K562 (cell line): ENCODE measurements around the gene GUCY2D. TPM values are rescaled to one million over a fixed set of nuclear protein-coding genes. Genes with fewer than 3 reads are reported as not detected.

ENCODE experiments used
- ATAC-seq: fragments of 200-7000 bp; cut with Tn5 transposase; 3 replicates; pipeline ENCODE4 v1.9.1; 2020; ENCODE audit warnings: moderate library complexity
- BruUV-seq: library from RNA; stranded (reverse); fragments of 400-500 nt; replicated peaks from 2 replicates; lab custom pipeline; 2021; lab: Mats Ljungman, UMichigan
- CTCF ChIA-PET: fragments of 300-600 bp; formaldehyde crosslinking; extraction: SDS; loops from one replicate; lab custom pipeline; 2021; ENCODE audit warnings: low intra/inter-chr PET ratio; lab: Yijun Ruan, JAX
- POLR2A ChIA-PET: fragments of 300-600, 350-650 bp; sonication (Branson Sonifier 250); formaldehyde crosslinking; extraction: SDS; loops from one replicate; lab custom pipeline; 2021; ENCODE audit warnings: antibody characterized with exemption, inconsistent platforms; lab: Yijun Ruan, JAX
- DNase-seq, 4 experiments: peaks; one replicate each; pipeline versions ENCODE4 v3.0.0 to v3.0.0-alpha.2; 2011 to 2018; ENCODE audit warnings: low spot score in 3 of 4, mixed read lengths in 3 of 4; ENCODE audit errors: extremely low read depth in 1 of 4
- FAIRE-seq: peaks from 2 replicates; lab custom pipeline; 2011; peaks lifted over from hg19 to GRCh38; lab: Jason Lieb, UNC
- H2AFZ ChIP-seq: 2 replicates; pipeline ENCODE4 v1.6.0; 2011; ENCODE audit warnings: low read depth, low read length, control low read depth, inconsistent platforms
- H3K27ac ChIP-seq: fragments of 200-600 bp; 3 replicates; pipeline ENCODE4 v1.8.0; 2011; ENCODE audit warnings: low read depth, mild to moderate bottlenecking, control low read depth, inconsistent platforms, low read length, moderate library complexity, mixed read lengths; ENCODE audit errors: extremely low read depth
- H3K27me3 ChIP-seq, 2 experiments: fragments of 300-600 bp in 1 of 2; 2 replicates in 1 of 2; 3 replicates in 1 of 2; pipeline versions ENCODE4 v1.6.0 to v1.8.0; 2011; ENCODE audit warnings: inconsistent platforms in 2 of 2, low read length in 2 of 2, mild to moderate bottlenecking in 1 of 2, mixed read lengths in 1 of 2, moderate library complexity in 1 of 2; ENCODE audit not compliant: control insufficient read depth in 2 of 2, insufficient read depth in 2 of 2
- H3K36me3 ChIP-seq: fragments of 300-600 bp; 3 replicates; pipeline ENCODE4 v1.8.0; 2011; ENCODE audit warnings: mild to moderate bottlenecking, low read length, inconsistent platforms; ENCODE audit not compliant: control insufficient read depth, insufficient read depth
- H3K4me1 ChIP-seq, 2 experiments: fragments of 200-600 bp in 1 of 2; replicated peaks in 1 of 2; 2 replicates in 1 of 2; 3 replicates in 1 of 2; pipeline versions ENCODE4 v1.5.1 to v1.8.0; 2011; ENCODE audit warnings: inconsistent platforms in 2 of 2, low read length in 2 of 2, mild to moderate bottlenecking in 1 of 2, mixed read lengths in 1 of 2, moderate library complexity in 1 of 2; ENCODE audit not compliant: control insufficient read depth in 2 of 2, insufficient read depth in 2 of 2
- H3K4me2 ChIP-seq: 2 replicates; pipeline ENCODE4 v1.6.1; 2011; ENCODE audit warnings: low read length, control low read depth, inconsistent platforms, mixed read lengths; ENCODE audit not compliant: insufficient read depth
- H3K4me3 ChIP-seq: fragments of 200-600 bp; sonication (generic), shearing (Covaris generic); 2 replicates; pipeline ENCODE4 v1.5.1; 2016; ENCODE audit warnings: control low read depth, inconsistent platforms
- H3K79me2 ChIP-seq: fragments of 200-600 bp; 3 replicates; pipeline ENCODE4 v1.8.0; 2011; ENCODE audit warnings: low read length, inconsistent platforms; ENCODE audit not compliant: control insufficient read depth, insufficient read depth
- H3K9ac ChIP-seq, 2 experiments: 2 replicates each; pipeline versions ENCODE4 v1.6.0 to v1.6.1; 2011; ENCODE audit warnings: low read depth in 2 of 2, low read length in 2 of 2, control low read depth in 1 of 2, inconsistent platforms in 1 of 2, mild to moderate bottlenecking in 1 of 2, mixed read lengths in 1 of 2; ENCODE audit not compliant: insufficient read depth in 1 of 2
- H3K9me1 ChIP-seq: one replicate; pipeline ENCODE4 v1.6.0; 2011; ENCODE audit warnings: inconsistent platforms, mild to moderate bottlenecking, low read length, moderate library complexity; ENCODE audit not compliant: control insufficient read depth, insufficient read depth
- H3K9me3 ChIP-seq: replicated peaks from 2 replicates; pipeline ENCODE4 v1.5.1; 2011; ENCODE audit warnings: low read depth, low read length, inconsistent platforms; ENCODE audit not compliant: control insufficient read depth, insufficient read depth
- H4K20me1 ChIP-seq: replicated peaks from 2 replicates; pipeline ENCODE4 v1.6.1; 2011; ENCODE audit warnings: low read length, inconsistent platforms, mixed read lengths; ENCODE audit not compliant: control insufficient read depth, insufficient read depth
- ARID1B ChIP-seq: fragments of 450-650 bp; IDR thresholded peaks from 2 replicates; pipeline ENCODE4 v1.6.1; 2016; ENCODE audit warnings: antibody characterized with exemption, mild to moderate bottlenecking, inconsistent platforms
- ATF4 ChIP-seq: fragments of 450-650 bp; formaldehyde crosslinking; IDR thresholded peaks from 2 replicates; pipeline ENCODE4 v1.4.0; 2022; ENCODE audit warnings: mild to moderate bottlenecking, moderate library complexity
- BRD9 ChIP-seq: fragments of 450-650 bp; IDR thresholded peaks from 2 replicates; pipeline ENCODE4 v1.6.1; 2018; ENCODE audit warnings: low read depth; ENCODE audit not compliant: partially characterized antibody
- CREM ChIP-seq: IDR thresholded peaks from 2 replicates; pipeline ENCODE4 v1.6.1; 2014; ENCODE audit warnings: antibody characterized with exemption, low read depth
- DPF2 ChIP-seq: fragments of 450-650 bp; IDR thresholded peaks from 2 replicates; pipeline ENCODE4 v1.6.1; 2016
- EGR1 ChIP-seq: fragments of 450-650 bp; conservative IDR thresholded peaks from 2 replicates; pipeline ENCODE4 v1.6.1; 2017; ENCODE audit warnings: mild to moderate bottlenecking
- FOSL1 ChIP-seq: fragments of 200-800 bp; sonication (Bioruptor generic); conservative IDR thresholded peaks from 2 replicates; pipeline ENCODE4 v1.6.1; 2016; ENCODE audit warnings: missing genetic modification characterization, missing compliant biosample characterization
- GABPB2 ChIP-seq: fragments of 250-450 bp; sonication (Bioruptor Pico); conservative IDR thresholded peaks from 2 replicates; pipeline ENCODE4 v1.5.1; 2021; ENCODE audit warnings: mild to moderate bottlenecking
- HDAC6 ChIP-seq: IDR thresholded peaks from 2 replicates; pipeline ENCODE4 v1.6.1; 2012; ENCODE audit warnings: low read depth, mild to moderate bottlenecking, control low read depth, inconsistent platforms, low read length, moderate library complexity
- HMBOX1 ChIP-seq: sonication (generic); IDR thresholded peaks from 2 replicates; pipeline ENCODE4 v1.6.1; 2016
- HNRNPLL ChIP-seq: fragments of 200-400 bp; formaldehyde crosslinking; IDR thresholded peaks from 2 replicates; pipeline ENCODE4 v1.6.1; 2017; ENCODE audit warnings: low read length, low read depth, mild to moderate bottlenecking; ENCODE audit not compliant: poor library complexity, severe bottlenecking
- MAFK ChIP-seq: IDR thresholded peaks from 2 replicates; pipeline ENCODE4 v1.6.1; 2011; ENCODE audit warnings: low read length, improper control_type of control experiment
- NR2C2 ChIP-seq, 2 experiments: fragments of 200-800 bp in 1 of 2; sonication (Bioruptor generic) in 1 of 2; sonication (generic) in 1 of 2; formaldehyde crosslinking in 1 of 2; IDR thresholded peaks; 2 replicates each; pipeline versions ENCODE4 v1.6.1 to v1.8.0; 2016 to 2022; ENCODE audit warnings: mild to moderate bottlenecking in 1 of 2, missing compliant biosample characterization in 1 of 2, missing genetic modification characterization in 1 of 2, missing genetic modification reagents in 1 of 2
- NR4A1 ChIP-seq, 2 experiments: fragments of 250-450 bp in 1 of 2; fragments of 450-650 bp in 1 of 2; sonication (Bioruptor Pico) in 1 of 2; IDR thresholded peaks; 2 replicates each; pipeline versions ENCODE4 v1.4.0 to v1.6.1; 2016 to 2020; ENCODE audit warnings: mild to moderate bottlenecking in 2 of 2, missing compliant biosample characterization in 1 of 2, missing genetic modification characterization in 1 of 2, moderate library complexity in 1 of 2
- RBM15 ChIP-seq: fragments of 200-400 bp; formaldehyde crosslinking; IDR thresholded peaks from 2 replicates; pipeline ENCODE4 v1.6.1; 2018; ENCODE audit warnings: mild to moderate bottlenecking, low read length, moderate library complexity; ENCODE audit not compliant: insufficient read depth
- SMARCA4 ChIP-seq: fragments of 450-650 bp; IDR thresholded peaks from 2 replicates; pipeline ENCODE4 v1.6.1; 2016
- SMARCE1 ChIP-seq: fragments of 450-650 bp; IDR thresholded peaks from 2 replicates; pipeline ENCODE4 v1.7.1; 2016; ENCODE audit warnings: mild to moderate bottlenecking
- TSC22D4 ChIP-seq: fragments of 450-650 bp; IDR thresholded peaks from 2 replicates; pipeline ENCODE4 v1.6.1; 2016; ENCODE audit warnings: missing genetic modification characterization, missing biosample characterization, control low read depth
- XRCC4 ChIP-seq: IDR thresholded peaks from one replicate; pipeline ENCODE4 v1.6.1; 2011; ENCODE audit not compliant: insufficient read depth, insufficient read length; ENCODE audit errors: extremely low read depth
- ZNF431 ChIP-seq: sonication (generic); formaldehyde crosslinking; IDR thresholded peaks from 2 replicates; pipeline ENCODE4 v1.8.0; 2022; ENCODE audit warnings: mild to moderate bottlenecking, missing genetic modification reagents
- WGBS: fragments of 100-300 bp; shearing (Covaris generic); methylation state at CpG from one replicate; pipeline ENCODE4 v1.1.6; 2016; ENCODE audit warnings: low coverage, mixed read lengths; ENCODE audit not compliant: insufficient coverage; ENCODE audit errors: missing lambda C conversion rate; 5-methylcytosine and 5-hydroxymethylcytosine counted together
- in situ Hi-C: fragments of 300-500 bp; cut with MboI; formaldehyde crosslinking; loops from 4 replicates; pipeline ENCODE4 v1.15.0; 2018; ENCODE audit warnings: inconsistent platforms, mixed read lengths
- intact Hi-C: fragments of 100-400 bp; cut with micrococcal nuclease; formaldehyde crosslinking; loops from 2 replicates; pipeline ENCODE4 v1.14.2; 2022
- polyA plus RNA-seq, 8 experiments: library from polyadenylated mRNA; depleted of rRNA in 4 of 8; stranded (reverse) in 5 of 8; unstranded in 3 of 8; fragments of >200 nt; fragmentation: Nextera tagmentation in 2 of 8; fragmentation: Illumina TruSeq in 1 of 8; extraction: Ambion mirVana in 2 of 8; extraction: Trizol in 1 of 8; gene quantifications; 2 replicates each; pipeline versions ENCODE4 v1.2.1 to v1.2.3, GENCODE V29; 2011 to 2014; ENCODE audit warnings: inconsistent platforms in 1 of 8, missing spikeins in 1 of 8
- total RNA-seq, 7 experiments: library from RNA; depleted of rRNA in 6 of 7; stranded (reverse); fragments of >200 nt in 6 of 7; fragmentation: Illumina TruSeq in 2 of 7; extraction: Trizol in 2 of 7; gene quantifications; 2 replicates each; pipeline versions ENCODE4 v1.2.1 to v1.2.3, GENCODE V29; 2011 to 2021; ENCODE audit warnings: low replicate concordance in 1 of 7
- TF ChIP-seq, protein P1 (sequence below), 2 experiments: fragments of 450-650 bp in 1 of 2; sonication (generic) in 1 of 2; formaldehyde crosslinking in 1 of 2; IDR thresholded peaks in 1 of 2; conservative IDR thresholded peaks in 1 of 2; 2 replicates each; pipeline versions ENCODE4 v1.6.1 to v1.8.1; 2016 to 2023; ENCODE audit warnings: mild to moderate bottlenecking in 2 of 2, moderate library complexity in 2 of 2, inconsistent platforms in 1 of 2, missing genetic modification reagents in 1 of 2

GUCY2D gene
- total and polyA plus RNA-seq, 9 of the 15 experiments (the other 6 are each of a cell fraction or from before 2014, with no cell fraction given), result 0.05 TPM; not detected in 8

GRCh38 chr17:7982173-7982572, 20.2 kb upstream of the GUCY2D start:
- ATAC-seq, result no peak
- Histone ChIP-seq H3K4me1 (no peaks in the 10 kb centered on the region), H3K36me3 (no peaks in the 10 kb centered on the region), H2AFZ (no peak overlapping the region), H3K9me1 (no peaks in the 10 kb centered on the region), H4K20me1 (no peaks in the 10 kb centered on the region), H3K9me3 (no peaks in the 10 kb centered on the region), H3K4me3 (no peak overlapping the region), H3K27me3 (peaks cover 6 to 26% of the 10 kb centered on the region in 2 experiments), H3K9ac (no peak overlapping the region), H3K79me2 (no peaks in the 10 kb centered on the region), H3K4me2 (no peak overlapping the region), H3K27ac (no peak overlapping the region)
- POLR2A ChIA-PET, result interaction anchor here (0.5 to 0.7 kb wide), 2 partner anchors 39 to 238 kb away, joined by 3 read pairs; no protein-coding TSS in a partner anchor
- CTCF ChIA-PET, result no interaction called here
- WGBS, result 0% methylated on average over 7 of the region's 7 CpGs
- no TSS peak for BruUV-seq
- no peak for FAIRE-seq
- in situ Hi-C loops, result loop anchor here (10.0 kb wide), 1 partner anchor 237 kb away; no protein-coding TSS in a partner anchor
- DNase-seq, result no peak
- intact Hi-C loops, result no loop called here
- TF ChIP-seq NR4A1 (CRISPR knock-in tag; IDR thresholded peaks at IDR 0.05) (no peak), NR4A1 (tag; IDR thresholded peaks at IDR 0.05) (no peak), TSC22D4 (tag) (no peak), MAFK (no peak), BRD9 (no peak), SMARCE1 (0 out of 2 replicates have a peak, but pooled peaks have one; percentile 24), NR2C2 (CRISPR knock-in tag; IDR thresholded peaks at IDR 0.05) (no peak), NR2C2 (tag; IDR thresholded peaks at IDR 0.05) (peak; percentile 27; the same call in 1 of the 2 replicates), GABPB2 (CRISPR knock-in tag) (no peak), ATF4 (CRISPR knock-in tag) (no peak), HMBOX1 (peak; percentile 92), HDAC6 (no peak), HNRNPLL (no peak), RBM15 (no peak), XRCC4 (no peak), EGR1 (0 out of 2 replicates have a peak, but pooled peaks have one; percentile 21), ZNF431 (CRISPR knock-in tag) (no peak), SMARCA4 (peak; percentile 35; the same call in 1 of the 2 replicates), CREM (0 out of 2 replicates have a peak, but pooled peaks have one; percentile 25), ARID1B (peak; percentile 45), FOSL1 (tag) (peak; percentile 78), DPF2 (peak; percentile 42; the same call in 1 of the 2 replicates)
- TF ChIP-seq, protein P1, sequence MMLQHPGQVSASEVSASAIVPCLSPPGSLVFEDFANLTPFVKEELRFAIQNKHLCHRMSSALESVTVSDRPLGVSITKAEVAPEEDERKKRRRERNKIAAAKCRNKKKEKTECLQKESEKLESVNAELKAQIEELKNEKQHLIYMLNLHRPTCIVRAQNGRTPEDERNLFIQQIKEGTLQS (IDR thresholded peaks at IDR 0.05), result peak; percentile 69
- TF ChIP-seq, protein P1 (CRISPR knock-in tag; conservative IDR thresholded peaks at IDR 0.05), result no peak
